Spleen (tissue), 7 donors: Measurements from ENCODE around the gene UBA3.
A peak's percentile ranks its signal among the peaks of the same experiment; 100 is the strongest.

Experiments
- POLR2A ChIP-seq, 3 donors: fragments of 450-650 bp; IDR thresholded peaks; one replicate each; pipeline ENCODE4 v1.5.1; 2017; ENCODE audit warnings: antibody characterized with exemption in 3 of 3, mild to moderate bottlenecking in 1 of 3
- POLR2AphosphoS5 ChIP-seq, 3 donors: sonication (generic); formaldehyde crosslinking; IDR thresholded peaks; one replicate each; pipeline ENCODE4 v1.5.1; 2017; ENCODE audit warnings: antibody characterized with exemption in 3 of 3
- TF ChIP-seq, protein P1 (sequence below), 11 experiments: fragments of 200-600 bp in 7 of 11; fragments of 450-650 bp in 4 of 11; sonication (generic) in 4 of 11; IDR thresholded peaks in 8 of 11; conservative IDR thresholded peaks in 3 of 11; 1 replicate in 7 of 11; 2 replicates in 4 of 11; pipeline versions ENCODE4 v1.4.0 to v1.8.0; 2016 to 2021; ENCODE audit warnings: antibody characterized with exemption in 11 of 11, inconsistent platforms in 4 of 11, mild to moderate bottlenecking in 1 of 11
- donor health status: DM: no; HTN: no; CAD: no; lungs with moderate emphysema.
- donor health status: DM: no; HTN: no; CAD: no.
- donor health status: DM: no; HTN: no; CAD: no.

DNA sequence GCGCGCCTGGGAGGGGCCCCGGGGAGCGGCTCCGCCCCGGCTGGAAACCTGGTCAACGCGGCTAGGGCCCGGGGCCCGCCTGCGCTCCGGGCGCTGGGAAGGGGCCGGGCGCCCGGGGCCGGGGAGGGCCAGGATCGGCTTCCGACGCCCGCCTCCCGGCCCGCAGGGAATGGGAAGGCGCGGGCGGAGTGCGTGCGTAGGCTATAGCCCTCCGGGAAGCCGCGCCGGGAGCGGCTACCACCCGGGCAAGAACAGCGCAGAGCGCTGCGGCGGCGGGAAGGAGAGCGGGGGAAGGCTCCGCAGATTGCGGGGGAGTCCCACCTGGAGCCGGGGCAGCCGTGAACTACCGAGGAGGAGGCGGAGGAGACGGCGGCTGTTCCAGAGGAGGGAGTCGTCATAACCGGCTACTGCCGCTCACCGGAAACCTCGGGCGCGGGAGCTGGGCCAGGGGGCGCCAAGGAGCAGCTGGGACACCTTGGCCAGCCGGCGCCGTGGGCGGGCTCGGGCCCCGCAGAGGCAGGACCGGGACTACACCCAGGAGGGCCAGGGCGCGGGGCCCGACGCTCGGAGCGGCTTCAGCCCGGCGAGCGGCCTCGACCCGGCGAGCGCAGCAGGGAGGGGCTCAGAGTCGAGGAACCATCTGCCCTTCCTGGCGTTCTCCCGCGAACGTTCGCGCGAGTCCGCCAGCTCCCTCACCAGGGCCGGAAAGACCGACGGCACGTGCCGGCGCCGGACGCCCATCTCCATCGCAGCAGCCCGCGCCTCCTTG is 66.7 kb downstream of the UBA3 start, which contains the start of gene EOGT:
- TF ChIP-seq, protein P1, sequence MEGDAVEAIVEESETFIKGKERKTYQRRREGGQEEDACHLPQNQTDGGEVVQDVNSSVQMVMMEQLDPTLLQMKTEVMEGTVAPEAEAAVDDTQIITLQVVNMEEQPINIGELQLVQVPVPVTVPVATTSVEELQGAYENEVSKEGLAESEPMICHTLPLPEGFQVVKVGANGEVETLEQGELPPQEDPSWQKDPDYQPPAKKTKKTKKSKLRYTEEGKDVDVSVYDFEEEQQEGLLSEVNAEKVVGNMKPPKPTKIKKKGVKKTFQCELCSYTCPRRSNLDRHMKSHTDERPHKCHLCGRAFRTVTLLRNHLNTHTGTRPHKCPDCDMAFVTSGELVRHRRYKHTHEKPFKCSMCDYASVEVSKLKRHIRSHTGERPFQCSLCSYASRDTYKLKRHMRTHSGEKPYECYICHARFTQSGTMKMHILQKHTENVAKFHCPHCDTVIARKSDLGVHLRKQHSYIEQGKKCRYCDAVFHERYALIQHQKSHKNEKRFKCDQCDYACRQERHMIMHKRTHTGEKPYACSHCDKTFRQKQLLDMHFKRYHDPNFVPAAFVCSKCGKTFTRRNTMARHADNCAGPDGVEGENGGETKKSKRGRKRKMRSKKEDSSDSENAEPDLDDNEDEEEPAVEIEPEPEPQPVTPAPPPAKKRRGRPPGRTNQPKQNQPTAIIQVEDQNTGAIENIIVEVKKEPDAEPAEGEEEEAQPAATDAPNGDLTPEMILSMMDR (IDR thresholded peaks at IDR 0.05 in 8 of 11, conservative IDR thresholded peaks at IDR 0.05 in 3 of 11): peak in 9 of 11 experiments; percentile 19 to 68 (median 58)
- peak; percentile 78 to 90 (median 84) for TF ChIP-seq POLR2AphosphoS5 (IDR thresholded peaks at IDR 0.05)
- TF ChIP-seq POLR2A (IDR thresholded peaks at IDR 0.05): peak in 1 of 3 donors; percentile 6
